Endodermal cell (in vitro differentiated cells): ENCODE data around the gene POLE. TPM values are rescaled to one million over a fixed set of nuclear protein-coding genes. Genes with fewer than 3 reads are reported as not detected.

Experiments
- DNase-seq: peaks from one replicate; pipeline ENCODE4 v3.0.0-alpha.2; 2017
- H3K27ac ChIP-seq: 2 replicates; pipeline ENCODE4 v1.5.1; 2013; ENCODE audit warnings: mild to moderate bottlenecking, low read depth, low read length, moderate library complexity
- H3K27me3 ChIP-seq: 2 replicates; pipeline ENCODE4 v1.6.1; 2013; ENCODE audit warnings: mild to moderate bottlenecking, low read length, moderate library complexity; ENCODE audit not compliant: insufficient read depth, control insufficient read depth, poor library complexity, severe bottlenecking
- H3K36me3 ChIP-seq: 2 replicates; pipeline ENCODE4 v1.7.0; 2013; ENCODE audit warnings: mild to moderate bottlenecking, low read length, moderate library complexity; ENCODE audit not compliant: control insufficient read depth, insufficient read depth
- H3K4me1 ChIP-seq: one replicate; pipeline ENCODE4 v1.7.0; 2013; ENCODE audit warnings: low read length; ENCODE audit not compliant: control insufficient read depth, insufficient read depth
- H3K4me3 ChIP-seq: 2 replicates; pipeline ENCODE4 v1.5.1; 2013; ENCODE audit warnings: mild to moderate bottlenecking, low read length, moderate library complexity
- H3K9ac ChIP-seq: 2 replicates; pipeline ENCODE4 v1.6.1; 2013; ENCODE audit warnings: mild to moderate bottlenecking, low read length, moderate library complexity; ENCODE audit not compliant: poor library complexity, severe bottlenecking; ENCODE audit errors: extremely low read depth
- H3K9me3 ChIP-seq: 2 replicates; pipeline ENCODE4 v1.6.1; 2013; ENCODE audit warnings: mild to moderate bottlenecking, low read length, moderate library complexity; ENCODE audit not compliant: control insufficient read depth
- H3K27ac Mint-ChIP-seq: 2 replicates; pipeline ENCODE4 v1.8.0; 2020; ENCODE audit warnings: mixed read lengths
- H3K27me3 Mint-ChIP-seq: 2 replicates; pipeline ENCODE4 v1.8.0; 2021; ENCODE audit warnings: mild to moderate bottlenecking, mixed read lengths; ENCODE audit not compliant: insufficient read depth
- H3K36me3 Mint-ChIP-seq: 2 replicates; pipeline ENCODE4 v1.8.0; 2020; ENCODE audit warnings: low read depth, mixed read lengths
- H3K4me1 Mint-ChIP-seq: 2 replicates; pipeline ENCODE4 v1.8.0; 2020; ENCODE audit warnings: mixed read lengths
- H3K4me3 Mint-ChIP-seq: 2 replicates; pipeline ENCODE4 v1.8.0; 2020; ENCODE audit warnings: mild to moderate bottlenecking, moderate library complexity, mixed read lengths
- H3K9me3 Mint-ChIP-seq: 2 replicates; pipeline ENCODE4 v1.8.0; 2020; ENCODE audit warnings: mild to moderate bottlenecking, mixed read lengths
- WGBS, 2 experiments: methylation state at CpG; one replicate each; pipeline versions ENCODE4 v1.1.5 to v1.1.7; 2013; ENCODE audit warnings: missing lambda C conversion rate in 2 of 2, mixed read lengths in 1 of 2; ENCODE audit not compliant: insufficient coverage in 1 of 2, insufficient read length in 1 of 2; 5-methylcytosine and 5-hydroxymethylcytosine counted together
- total RNA-seq, 2 donors: library from RNA; stranded (reverse); fragmentation: NEBNext Ultra II Directional in 1 of 2; extraction: Animal tissue kit (Norgen Biotek cat#: 25700) in 1 of 2; gene quantifications; 2 replicates in 1 of 2; 3 replicates in 1 of 2; pipeline ENCODE4 v1.2.1, GENCODE V29; 2021
- TF ChIP-seq, protein P1 (sequence below): fragments of 200-600 bp; sonication (generic); conservative IDR thresholded peaks from 2 replicates; pipeline ENCODE4 v1.5.0; 2021; ENCODE audit warnings: antibody characterized with exemption, mild to moderate bottlenecking

Gene POLE
- total RNA-seq, 2 donors from 2014 or later = 165 to 212 TPM

DNA sequence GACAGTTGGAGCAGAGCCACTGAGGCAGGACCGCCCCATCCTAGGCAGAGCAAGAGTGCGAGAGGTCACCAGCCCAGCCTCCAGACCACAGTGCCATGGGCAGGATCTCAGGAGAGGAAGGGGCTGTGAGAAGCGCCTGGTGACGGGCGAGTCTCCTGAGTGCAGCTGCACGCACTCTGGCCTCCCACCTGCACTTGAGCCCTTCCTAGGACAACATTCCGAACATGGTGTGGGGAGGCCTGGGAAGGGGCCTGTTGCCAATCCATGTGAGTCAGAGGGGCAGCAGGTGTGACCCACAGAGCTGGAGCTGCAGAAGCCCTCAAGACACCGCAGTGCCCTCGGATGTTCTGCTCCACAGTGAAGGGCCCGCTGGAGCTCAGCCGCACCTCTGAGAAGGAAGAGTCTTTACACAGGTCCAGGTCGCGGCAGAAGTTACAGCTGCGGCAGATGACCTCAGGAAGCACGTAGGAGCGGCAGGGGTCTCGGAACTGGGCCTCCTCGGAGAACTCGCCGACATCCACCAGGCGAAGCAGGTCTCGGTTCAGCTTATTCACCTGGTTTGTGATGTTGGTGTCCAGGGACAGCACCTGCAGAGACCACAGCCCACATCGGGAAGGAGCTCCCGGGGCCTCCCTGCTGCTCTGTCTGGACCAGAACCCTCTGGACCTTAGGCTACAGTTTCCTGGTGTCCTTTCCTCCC is 61.3 kb downstream of the POLE start:
- 95 to 97% methylated on average over 19 to 24 of the region's 24 CpGs for WGBS, 2 experiments
- Mint-ChIP-seq H3K36me3 (peaks cover 49% of the 10 kb centered on the region), H3K27me3 (peaks cover 4% of the 10 kb centered on the region), H3K27ac (no peak overlapping the region), H3K4me1 (no peaks in the 10 kb centered on the region), H3K4me3 (no peak overlapping the region), H3K9me3 (no peaks in the 10 kb centered on the region)
- DNase-seq = no peak
- Histone ChIP-seq H3K4me1 (no peaks in the 10 kb centered on the region), H3K9me3 (no peaks in the 10 kb centered on the region), H3K27me3 (no peaks in the 10 kb centered on the region), H3K9ac (no peak overlapping the region), H3K27ac (no peak overlapping the region), H3K4me3 (no peak overlapping the region), H3K36me3 (peaks cover 54% of the 10 kb centered on the region)
- TF ChIP-seq, protein P1, sequence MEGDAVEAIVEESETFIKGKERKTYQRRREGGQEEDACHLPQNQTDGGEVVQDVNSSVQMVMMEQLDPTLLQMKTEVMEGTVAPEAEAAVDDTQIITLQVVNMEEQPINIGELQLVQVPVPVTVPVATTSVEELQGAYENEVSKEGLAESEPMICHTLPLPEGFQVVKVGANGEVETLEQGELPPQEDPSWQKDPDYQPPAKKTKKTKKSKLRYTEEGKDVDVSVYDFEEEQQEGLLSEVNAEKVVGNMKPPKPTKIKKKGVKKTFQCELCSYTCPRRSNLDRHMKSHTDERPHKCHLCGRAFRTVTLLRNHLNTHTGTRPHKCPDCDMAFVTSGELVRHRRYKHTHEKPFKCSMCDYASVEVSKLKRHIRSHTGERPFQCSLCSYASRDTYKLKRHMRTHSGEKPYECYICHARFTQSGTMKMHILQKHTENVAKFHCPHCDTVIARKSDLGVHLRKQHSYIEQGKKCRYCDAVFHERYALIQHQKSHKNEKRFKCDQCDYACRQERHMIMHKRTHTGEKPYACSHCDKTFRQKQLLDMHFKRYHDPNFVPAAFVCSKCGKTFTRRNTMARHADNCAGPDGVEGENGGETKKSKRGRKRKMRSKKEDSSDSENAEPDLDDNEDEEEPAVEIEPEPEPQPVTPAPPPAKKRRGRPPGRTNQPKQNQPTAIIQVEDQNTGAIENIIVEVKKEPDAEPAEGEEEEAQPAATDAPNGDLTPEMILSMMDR = no peak

DNA sequence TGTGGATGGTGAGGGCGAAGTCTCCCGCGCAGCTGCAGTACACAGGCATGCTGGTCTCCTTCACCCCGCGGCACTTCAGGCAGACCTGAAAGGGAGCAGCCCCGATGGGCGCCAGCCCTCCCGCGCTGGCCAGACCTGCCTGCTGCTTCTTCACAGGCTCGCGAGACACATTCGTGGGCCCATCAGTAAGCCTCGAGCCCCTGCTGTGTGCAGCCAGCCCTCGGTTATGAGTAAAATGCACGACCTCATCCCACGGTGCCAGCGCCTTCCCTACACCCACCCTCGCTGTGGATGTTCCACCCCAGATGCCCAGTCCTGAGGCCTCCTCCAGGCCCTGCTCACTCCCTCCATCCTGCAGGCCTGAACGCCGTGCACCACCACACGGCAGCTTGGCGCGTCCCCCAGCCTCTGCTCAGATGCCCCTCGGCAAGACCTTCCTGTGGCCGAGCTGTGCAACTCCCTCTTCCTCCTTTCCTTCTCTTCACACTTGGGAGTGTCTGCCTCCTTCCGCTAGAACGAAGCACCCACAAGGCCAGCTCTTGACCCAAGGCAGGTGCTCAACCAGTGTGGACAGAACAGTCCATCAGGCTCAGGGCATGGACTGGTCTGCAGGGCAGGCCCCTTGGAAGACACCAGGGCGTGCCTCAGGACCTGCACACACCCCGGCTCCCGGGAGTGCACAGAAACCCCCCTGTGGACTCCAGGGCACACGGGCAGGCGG is 62.1 kb downstream of the POLE start:
- Histone ChIP-seq H3K9ac (no peak overlapping the region), H3K36me3 (peaks cover 46% of the 10 kb centered on the region), H3K27me3 (peaks cover 8% of the 10 kb centered on the region), H3K9me3 (no peaks in the 10 kb centered on the region), H3K4me3 (no peak overlapping the region), H3K4me1 (no peaks in the 10 kb centered on the region), H3K27ac (no peak overlapping the region)
- Mint-ChIP-seq H3K27me3 (peaks cover 12% of the 10 kb centered on the region), H3K4me1 (no peaks in the 10 kb centered on the region), H3K9me3 (no peaks in the 10 kb centered on the region), H3K36me3 (peaks cover 42% of the 10 kb centered on the region), H3K27ac (peak overlapping the region; percentile 39), H3K4me3 (no peak overlapping the region)
- DNase-seq = no peak
- TF ChIP-seq, protein P1 = no peak
- WGBS, 2 experiments = 93 to 96% methylated on average over 23 to 32 of the region's 32 CpGs

DNA sequence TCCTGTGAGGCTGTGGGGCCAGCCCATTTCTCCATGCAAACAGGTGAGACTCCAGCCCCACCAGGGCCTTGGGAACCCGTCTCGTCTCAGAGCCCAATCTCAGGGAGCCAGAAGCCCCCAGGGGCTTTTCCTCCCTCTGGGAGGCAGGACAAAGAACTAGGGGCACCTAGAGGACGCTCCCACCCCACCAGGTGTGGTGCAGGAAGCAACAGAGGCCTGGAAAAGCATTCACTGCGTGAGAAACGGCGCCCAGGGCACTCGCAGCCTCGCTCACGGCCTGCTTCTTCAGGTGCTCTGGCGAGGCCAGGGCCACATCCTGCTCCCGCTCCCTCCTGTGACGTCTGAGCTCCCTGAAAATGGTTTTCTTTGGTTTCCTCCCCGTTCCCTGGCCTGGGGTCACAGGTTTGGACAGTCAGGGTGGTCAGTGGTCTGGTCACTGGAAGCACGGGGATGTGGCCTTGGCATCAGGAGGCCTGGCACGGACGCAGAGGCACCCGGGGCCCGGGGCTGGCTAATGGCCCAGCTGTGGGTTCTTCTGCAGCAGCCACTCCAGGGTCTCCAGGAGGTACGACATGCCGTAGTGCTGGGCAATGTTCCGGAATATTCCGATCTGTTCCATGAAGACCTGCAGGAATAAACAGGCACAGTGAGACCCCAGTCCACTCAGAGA is 62.8 kb downstream of the POLE start:
- DNase-seq = no peak
- Histone ChIP-seq H3K4me3 (no peak overlapping the region), H3K27ac (no peak overlapping the region), H3K9ac (no peak overlapping the region), H3K4me1 (no peaks in the 10 kb centered on the region), H3K27me3 (peaks cover 15% of the 10 kb centered on the region), H3K36me3 (peaks cover 38% of the 10 kb centered on the region), H3K9me3 (no peaks in the 10 kb centered on the region)
- TF ChIP-seq, protein P1 = no peak
- WGBS, 2 experiments = 94 to 96% methylated on average over 21 to 22 of the region's 22 CpGs
- Mint-ChIP-seq H3K27me3 (peaks cover 17% of the 10 kb centered on the region), H3K36me3 (peaks cover 34% of the 10 kb centered on the region), H3K4me3 (no peak overlapping the region), H3K27ac (no peak overlapping the region), H3K4me1 (no peaks in the 10 kb centered on the region), H3K9me3 (no peaks in the 10 kb centered on the region)
